Upper lobe of left lung (tissue), 4 donors: ENCODE data around the gene TGIF1.

Experiments used
- CTCF ChIP-seq, 6 experiments: fragments of 450-650 bp in 4 of 6; fragments of 200-600 bp in 2 of 6; sonication (generic) in 2 of 6; IDR thresholded peaks; one replicate each; pipeline ENCODE4 v1.5.1; 2016 to 2019; ENCODE audit warnings: antibody characterized with exemption in 6 of 6
- POLR2A ChIP-seq, 4 donors: fragments of 450-650 bp; IDR thresholded peaks; one replicate each; pipeline ENCODE4 v1.5.1; 2016 to 2017; ENCODE audit warnings: antibody characterized with exemption in 4 of 4, mild to moderate bottlenecking in 2 of 4

GRCh38 chr18:3424280-3424890 lies 25.6 kb upstream of the TGIF1 start:
- no peak for TF ChIP-seq CTCF (IDR thresholded peaks at IDR 0.05)
- TF ChIP-seq POLR2A (IDR thresholded peaks at IDR 0.05) = no peak
